DOHH2 (cell line): ENCODE data around the gene HAPLN2.

Experiments used
- EZH2phosphoT487 ChIP-seq: fragments of 200-600 bp; sonication (generic); IDR thresholded peaks from 2 replicates; pipeline ENCODE4 v1.6.1; 2017; ENCODE audit warnings: borderline replicate concordance, mild to moderate bottlenecking, antibody characterized with exemption, low read length, moderate library complexity, mixed read lengths
- TF ChIP-seq, protein P1 (sequence below): fragments of 200-600 bp; sonication (generic); IDR thresholded peaks from one replicate; pipeline ENCODE4 v1.5.1; 2014; ENCODE audit warnings: antibody characterized with exemption, mild to moderate bottlenecking, low read depth, low read length; ENCODE audit not compliant: poor library complexity, severe bottlenecking

GRCh38 chr1:156668801-156669637 is 49.8 kb downstream of the HAPLN2 start:
- TF ChIP-seq, protein P1, sequence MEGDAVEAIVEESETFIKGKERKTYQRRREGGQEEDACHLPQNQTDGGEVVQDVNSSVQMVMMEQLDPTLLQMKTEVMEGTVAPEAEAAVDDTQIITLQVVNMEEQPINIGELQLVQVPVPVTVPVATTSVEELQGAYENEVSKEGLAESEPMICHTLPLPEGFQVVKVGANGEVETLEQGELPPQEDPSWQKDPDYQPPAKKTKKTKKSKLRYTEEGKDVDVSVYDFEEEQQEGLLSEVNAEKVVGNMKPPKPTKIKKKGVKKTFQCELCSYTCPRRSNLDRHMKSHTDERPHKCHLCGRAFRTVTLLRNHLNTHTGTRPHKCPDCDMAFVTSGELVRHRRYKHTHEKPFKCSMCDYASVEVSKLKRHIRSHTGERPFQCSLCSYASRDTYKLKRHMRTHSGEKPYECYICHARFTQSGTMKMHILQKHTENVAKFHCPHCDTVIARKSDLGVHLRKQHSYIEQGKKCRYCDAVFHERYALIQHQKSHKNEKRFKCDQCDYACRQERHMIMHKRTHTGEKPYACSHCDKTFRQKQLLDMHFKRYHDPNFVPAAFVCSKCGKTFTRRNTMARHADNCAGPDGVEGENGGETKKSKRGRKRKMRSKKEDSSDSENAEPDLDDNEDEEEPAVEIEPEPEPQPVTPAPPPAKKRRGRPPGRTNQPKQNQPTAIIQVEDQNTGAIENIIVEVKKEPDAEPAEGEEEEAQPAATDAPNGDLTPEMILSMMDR: no peak
- no peak for TF ChIP-seq EZH2phosphoT487
